PC-3 (cell line): Measurements from ENCODE around the gene HMGCS2. TPM values are rescaled to one million over a fixed set of nuclear protein-coding genes. Genes with fewer than 3 reads are reported as not detected.

Experiments
- ATAC-seq: fragments of 200-7000 bp; cut with Tn5 transposase; 2 replicates; pipeline ENCODE4 v1.9.1; 2020; ENCODE audit warnings: mild to moderate bottlenecking, moderate library complexity
- BruUV-seq: library from RNA; stranded (reverse); fragments of 400-500 nt; replicated peaks from 2 replicates; lab custom pipeline; 2021; lab: Mats Ljungman, UMichigan
- CTCF ChIA-PET: fragments of 300-600 bp; sonication (Branson Sonifier 250); formaldehyde crosslinking; loops from one replicate; lab custom pipeline; 2022; ENCODE audit warnings: antibody characterized with exemption; lab: Charles Lee
- POLR2A ChIA-PET: fragments of 300-600 bp; sonication (Branson Sonifier 250); formaldehyde crosslinking; loops from one replicate; lab custom pipeline; 2022; ENCODE audit warnings: antibody characterized with exemption; ENCODE audit not compliant: unreplicated experiment; lab: Charles Lee
- DNase-seq: peaks from one replicate; pipeline ENCODE4 v3.0.0-alpha.2; 2015
- H2AFZ ChIP-seq: fragments of 300-600 bp; sonication (generic); 2 replicates; pipeline ENCODE4 v1.6.0; 2016; ENCODE audit warnings: antibody characterized with exemption, low read length
- H3F3A ChIP-seq: fragments of 300-600 bp; sonication (generic); one replicate; pipeline ENCODE4 v1.6.0; 2017; ENCODE audit warnings: antibody characterized with exemption, low read length, control low read depth, mild to moderate bottlenecking; ENCODE audit not compliant: unreplicated experiment
- H3K27ac ChIP-seq: fragments of 300-600 bp; sonication (generic); 2 replicates; pipeline ENCODE4 v1.5.1; 2016; ENCODE audit warnings: mild to moderate bottlenecking, low read length
- H3K27me3 ChIP-seq: fragments of 300-600 bp; sonication (generic); 2 replicates; pipeline ENCODE4 v1.6.1; 2016; ENCODE audit warnings: low read length, mixed read lengths
- H3K36me3 ChIP-seq: fragments of 300-600 bp; sonication (generic); 2 replicates; pipeline ENCODE4 v1.6.1; 2016; ENCODE audit warnings: low read depth, mixed run types, low read length, mixed read lengths
- H3K4me1 ChIP-seq: fragments of 300-600 bp; sonication (generic); 2 replicates; pipeline ENCODE4 v1.5.1; 2016; ENCODE audit warnings: low read length; ENCODE audit not compliant: insufficient read depth
- H3K4me2 ChIP-seq: fragments of 300-600 bp; sonication (generic); 2 replicates; pipeline ENCODE4 v1.6.0; 2016; ENCODE audit warnings: low read length
- H3K4me3 ChIP-seq: fragments of 300-600 bp; sonication (generic); 2 replicates; pipeline ENCODE4 v1.5.1; 2016; ENCODE audit warnings: mild to moderate bottlenecking, low read length, mixed read lengths
- H3K79me2 ChIP-seq: fragments of 300-600 bp; sonication (generic); 2 replicates; pipeline ENCODE4 v1.6.1; 2017; ENCODE audit warnings: low read length, mixed read lengths
- H3K9ac ChIP-seq: fragments of 300-600 bp; sonication (generic); 2 replicates; pipeline ENCODE4 v1.6.0; 2016; ENCODE audit warnings: mild to moderate bottlenecking, low read length
- H3K9me2 ChIP-seq: fragments of 300-600 bp; sonication (generic); replicated peaks from 2 replicates; pipeline ENCODE4 v1.6.1; 2016; ENCODE audit warnings: mixed run types, low read length, mixed read lengths
- H3K9me3 ChIP-seq: fragments of 300-600 bp; sonication (generic); 2 replicates; pipeline ENCODE4 v1.6.1; 2016; ENCODE audit warnings: low read length, mixed read lengths
- H4K20me1 ChIP-seq: fragments of 300-600 bp; sonication (generic); 2 replicates; pipeline ENCODE4 v1.6.1; 2016; ENCODE audit warnings: low read length, mixed read lengths
- EZH2 ChIP-seq: fragments of 300-600 bp; sonication (generic); IDR thresholded peaks from one replicate; pipeline ENCODE4 v1.6.1; 2017; ENCODE audit warnings: antibody characterized with exemption, mild to moderate bottlenecking, low read length; ENCODE audit not compliant: unreplicated experiment
- EZH2phosphoT487 ChIP-seq: fragments of 300-600 bp; sonication (generic); IDR thresholded peaks from 2 replicates; pipeline ENCODE4 v1.6.1; 2018; ENCODE audit warnings: mild to moderate bottlenecking, antibody characterized with exemption, low read length, borderline replicate concordance
- intact Hi-C: fragments of 100-400 bp; cut with micrococcal nuclease; formaldehyde crosslinking; loops from 2 replicates; pipeline ENCODE4 v1.9.0; 2023
- total RNA-seq: library from RNA; depleted of rRNA; stranded (reverse); fragments of >200 nt; gene quantifications from 2 replicates; pipeline ENCODE4 v1.2.3, GENCODE V29; 2014
- TF ChIP-seq, protein P1 (sequence below): fragments of 300-600 bp; sonication (generic); conservative IDR thresholded peaks from 2 replicates; pipeline ENCODE4 v1.5.1; 2017; ENCODE audit warnings: antibody characterized with exemption, low read depth, mild to moderate bottlenecking, low read length

Gene HMGCS2
- total RNA-seq, 1 experiment from 2014 or later: not detected

DNA sequence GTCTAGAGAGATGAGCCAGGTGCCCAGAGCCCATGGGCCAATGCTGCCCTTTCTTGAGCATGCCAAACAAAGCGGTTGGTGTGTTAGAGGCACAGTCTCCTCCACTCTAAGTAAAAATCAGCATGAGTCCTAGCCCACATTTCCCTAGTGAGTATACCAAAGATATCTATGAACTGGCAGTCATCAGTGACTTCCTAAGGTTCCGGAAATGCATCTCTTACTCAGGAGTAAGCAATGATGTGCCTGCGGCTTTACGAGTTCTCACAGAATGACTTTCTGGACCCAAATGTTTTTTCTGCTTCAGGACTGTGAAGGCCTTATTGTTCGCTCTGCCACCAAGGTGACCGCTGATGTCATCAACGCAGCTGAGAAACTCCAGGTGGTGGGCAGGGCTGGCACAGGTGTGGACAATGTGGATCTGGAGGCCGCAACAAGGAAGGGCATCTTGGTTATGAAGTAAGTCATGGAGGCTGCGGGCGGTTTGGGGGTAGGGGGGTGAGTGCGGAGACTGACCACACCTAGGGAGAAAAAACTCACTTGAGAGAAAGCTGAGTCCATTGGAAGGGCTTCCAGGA lies 47.8 kb downstream of the HMGCS2 start:
- Histone ChIP-seq H3K9ac (no peak overlapping the region), H3K79me2 (peaks cover 27% of the 10 kb centered on the region), H3K4me3 (no peak overlapping the region), H3F3A (no peaks in the 10 kb centered on the region), H3K36me3 (peaks cover 26% of the 10 kb centered on the region; the same call in 1 of the 2 replicates), H3K9me3 (no peaks in the 10 kb centered on the region), H3K9me2 (no peaks in the 10 kb centered on the region), H3K27ac (no peak overlapping the region), H3K4me2 (no peak overlapping the region), H4K20me1 (0 out of 2 replicates have a peak, but pooled peaks cover 9% of the 10 kb centered on the region), H2AFZ (no peak overlapping the region), H3K27me3 (no peaks in the 10 kb centered on the region), H3K4me1 (no peaks in the 10 kb centered on the region)
- DNase-seq (no peak), ATAC-seq (no peak)
- intact Hi-C loops: no loop called here
- ChIA-PET CTCF (no interaction called here), POLR2A (no interaction called here)
- no peak for TF ChIP-seq EZH2
- TF ChIP-seq, protein P1, sequence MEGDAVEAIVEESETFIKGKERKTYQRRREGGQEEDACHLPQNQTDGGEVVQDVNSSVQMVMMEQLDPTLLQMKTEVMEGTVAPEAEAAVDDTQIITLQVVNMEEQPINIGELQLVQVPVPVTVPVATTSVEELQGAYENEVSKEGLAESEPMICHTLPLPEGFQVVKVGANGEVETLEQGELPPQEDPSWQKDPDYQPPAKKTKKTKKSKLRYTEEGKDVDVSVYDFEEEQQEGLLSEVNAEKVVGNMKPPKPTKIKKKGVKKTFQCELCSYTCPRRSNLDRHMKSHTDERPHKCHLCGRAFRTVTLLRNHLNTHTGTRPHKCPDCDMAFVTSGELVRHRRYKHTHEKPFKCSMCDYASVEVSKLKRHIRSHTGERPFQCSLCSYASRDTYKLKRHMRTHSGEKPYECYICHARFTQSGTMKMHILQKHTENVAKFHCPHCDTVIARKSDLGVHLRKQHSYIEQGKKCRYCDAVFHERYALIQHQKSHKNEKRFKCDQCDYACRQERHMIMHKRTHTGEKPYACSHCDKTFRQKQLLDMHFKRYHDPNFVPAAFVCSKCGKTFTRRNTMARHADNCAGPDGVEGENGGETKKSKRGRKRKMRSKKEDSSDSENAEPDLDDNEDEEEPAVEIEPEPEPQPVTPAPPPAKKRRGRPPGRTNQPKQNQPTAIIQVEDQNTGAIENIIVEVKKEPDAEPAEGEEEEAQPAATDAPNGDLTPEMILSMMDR: no peak
- no peak for TF ChIP-seq EZH2phosphoT487
- BruUV-seq: no TSS peak

DNA sequence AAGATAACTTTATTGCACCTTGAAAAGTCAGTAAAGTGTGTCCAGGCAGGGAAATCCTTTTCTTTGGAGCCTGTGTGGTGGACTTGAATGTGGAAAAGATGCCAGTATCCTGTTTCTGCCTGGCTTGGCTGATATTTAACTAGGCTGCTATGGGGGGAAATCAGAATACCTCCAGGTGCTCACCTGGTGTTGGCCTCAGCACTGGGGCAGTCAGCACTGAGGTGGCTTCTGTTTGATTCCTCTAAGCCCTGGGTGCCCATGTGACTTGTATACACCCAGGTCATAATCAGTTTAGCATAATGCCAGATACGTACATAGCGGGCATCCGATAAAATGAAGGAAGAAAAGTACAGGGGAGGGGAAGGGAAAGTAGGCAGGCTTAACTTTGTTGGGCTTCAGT lies 49.7 kb downstream of the HMGCS2 start:
- no peaks in the 10 kb centered on the region for H3K9me2 ChIP-seq
- H2AFZ ChIP-seq: no peak overlapping the region
- H3F3A ChIP-seq: no peaks in the 10 kb centered on the region
- no peak overlapping the region for H3K9ac ChIP-seq
- BruUV-seq: no TSS peak
- ATAC-seq (no peak), DNase-seq (no peak)
- no peak overlapping the region for H3K4me3 ChIP-seq
- TF ChIP-seq, protein P1: no peak
- no peak for TF ChIP-seq EZH2
- TF ChIP-seq EZH2phosphoT487: no peak
- no peaks in the 10 kb centered on the region for H3K27me3 ChIP-seq
- H3K27ac ChIP-seq: no peak overlapping the region
- H3K4me1 ChIP-seq: peaks cover 5% of the 10 kb centered on the region
- peaks cover 47% of the 10 kb centered on the region for H3K79me2 ChIP-seq
- POLR2A ChIA-PET: no interaction called here
- H3K4me2 ChIP-seq: no peak overlapping the region
- H3K9me3 ChIP-seq: no peaks in the 10 kb centered on the region
- H4K20me1 ChIP-seq: 0 out of 2 replicates have a peak, but pooled peaks cover 9% of the 10 kb centered on the region
- H3K36me3 ChIP-seq: peaks cover 22% of the 10 kb centered on the region; the same call in 1 of the 2 replicates
- intact Hi-C loops: no loop called here
- CTCF ChIA-PET: no interaction called here

DNA sequence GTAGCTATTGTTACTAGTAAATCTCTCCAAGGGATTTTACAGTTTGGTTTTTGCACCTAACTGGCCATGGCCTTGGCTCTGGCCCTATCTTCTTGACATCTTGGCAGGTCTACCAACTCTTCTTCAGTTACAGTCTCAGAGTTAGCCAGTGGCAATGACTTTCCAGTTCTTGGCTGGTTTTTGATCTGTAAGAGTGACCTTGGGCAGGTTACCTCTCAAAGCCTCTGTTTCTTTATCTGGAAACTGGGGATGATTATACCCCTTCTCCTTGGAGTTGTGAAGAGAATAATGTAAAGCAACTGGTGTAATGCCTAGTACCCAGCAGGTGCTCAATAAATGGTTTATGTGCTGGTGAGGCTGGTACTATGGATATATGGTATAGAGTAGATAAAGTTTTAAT lies 50.3 kb downstream of the HMGCS2 start:
- Histone ChIP-seq H3K9me2 (no peaks in the 10 kb centered on the region), H3K9ac (no peak overlapping the region), H3F3A (no peaks in the 10 kb centered on the region), H2AFZ (no peak overlapping the region), H3K36me3 (peaks cover 17% of the 10 kb centered on the region; the same call in 1 of the 2 replicates), H3K79me2 (peaks cover 53% of the 10 kb centered on the region), H3K27me3 (no peaks in the 10 kb centered on the region), H3K27ac (no peak overlapping the region), H3K9me3 (no peaks in the 10 kb centered on the region), H3K4me3 (no peak overlapping the region), H4K20me1 (0 out of 2 replicates have a peak, but pooled peaks cover 14% of the 10 kb centered on the region), H3K4me2 (no peak overlapping the region), H3K4me1 (peaks cover 11% of the 10 kb centered on the region)
- intact Hi-C loops: no loop called here
- DNase-seq (no peak), ATAC-seq (no peak)
- BruUV-seq: no TSS peak
- POLR2A ChIA-PET: no interaction called here
- CTCF ChIA-PET: no interaction called here
- no peak for TF ChIP-seq EZH2phosphoT487
- TF ChIP-seq, protein P1: no peak
- TF ChIP-seq EZH2: no peak
